HG03378 (cell line): ENCODE results near the gene MAPKAP1.
A peak's percentile ranks its signal among the peaks of the same experiment; 100 is the strongest.

Experiments used
- ATAC-seq: cut with Tn5 transposase; IDR thresholded peaks from one replicate; pipeline ENCODE4 v1.9.1; 2021; ENCODE audit warnings: mild to moderate bottlenecking, moderate library complexity; ENCODE audit not compliant: unreplicated experiment

Gene MAPKAP1

GRCh38 chr9:125464591-125465385 is 242.2 kb downstream of the MAPKAP1 start:
- no peak for ATAC-seq

DNA sequence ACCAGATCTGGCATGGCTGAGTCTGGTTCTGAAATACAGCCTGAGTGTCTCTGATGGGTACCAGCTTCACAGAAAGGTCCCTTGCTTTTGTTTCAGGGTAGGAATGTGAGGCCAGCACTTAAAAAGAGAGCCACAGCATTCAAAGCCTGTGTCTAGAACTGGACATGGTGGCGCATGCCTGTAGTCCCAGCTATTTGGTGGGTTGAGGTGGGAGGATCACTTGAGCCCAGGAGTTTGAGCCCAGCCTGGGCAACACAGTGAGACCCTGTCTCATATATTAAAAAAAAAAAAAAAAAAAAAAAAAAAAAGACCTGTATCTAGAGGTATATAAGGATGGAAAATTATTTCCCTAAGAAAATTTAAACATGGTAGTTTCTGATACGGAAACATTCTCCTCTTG is 243.1 kb downstream of the MAPKAP1 start:
- ATAC-seq = no peak

- no peak for ATAC-seq
Observed at GRCh38 chr9:125462861-125463291, 244.1 kb downstream of the MAPKAP1 start.

DNA sequence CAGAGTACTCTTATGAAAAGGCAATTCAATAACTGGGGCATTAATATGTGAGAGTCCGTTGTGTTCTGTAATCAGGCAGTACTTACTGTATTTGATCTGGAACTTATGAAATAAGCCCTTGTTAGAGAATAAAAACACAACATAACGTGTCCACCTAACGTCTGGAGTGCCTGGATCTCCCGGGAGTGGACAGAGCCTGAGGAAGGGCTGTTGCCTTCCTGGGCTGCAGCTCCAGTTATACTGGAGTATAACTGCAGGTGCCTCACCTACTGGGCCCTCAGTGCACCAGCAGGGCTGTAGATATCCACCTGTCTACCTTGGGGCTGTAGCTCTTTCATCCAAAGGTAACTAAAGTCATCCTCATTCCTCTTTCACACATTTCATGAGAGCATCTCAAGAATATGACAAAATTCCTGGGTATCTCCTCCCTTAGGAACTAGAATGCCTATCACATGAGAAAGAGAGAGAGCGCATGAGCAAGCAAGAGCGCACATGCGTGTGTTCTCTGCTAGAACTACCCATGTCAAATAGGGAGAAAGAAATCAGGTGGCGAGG is 245.3 kb downstream of the MAPKAP1 start:
- ATAC-seq = no peak

- ATAC-seq = no peak
Observed at GRCh38 chr9:125460883-125461635, 245.9 kb downstream of the MAPKAP1 start.

GRCh38 chr9:125460346-125460745 is 246.7 kb downstream of the MAPKAP1 start:
- no peak for ATAC-seq

DNA sequence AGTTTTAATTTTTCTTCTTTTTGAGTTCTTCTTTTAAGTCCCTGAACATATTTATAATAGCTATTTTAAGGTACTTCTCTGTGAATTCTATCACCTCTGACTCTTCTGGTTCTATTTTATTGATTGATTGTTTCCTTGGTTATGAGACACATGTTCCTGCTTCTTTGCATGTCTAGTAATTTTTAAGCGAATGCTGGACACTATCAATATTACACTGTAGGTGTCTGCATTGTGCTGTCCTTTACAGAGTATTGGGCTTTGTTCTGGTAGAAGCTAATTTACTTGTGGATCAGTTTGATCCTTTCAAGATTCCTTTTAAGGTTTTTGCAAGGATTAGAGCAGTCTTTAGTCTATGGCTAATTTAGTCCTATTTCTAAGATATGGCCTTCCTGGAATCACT is 249.7 kb downstream of the MAPKAP1 start:
- no peak for ATAC-seq

DNA sequence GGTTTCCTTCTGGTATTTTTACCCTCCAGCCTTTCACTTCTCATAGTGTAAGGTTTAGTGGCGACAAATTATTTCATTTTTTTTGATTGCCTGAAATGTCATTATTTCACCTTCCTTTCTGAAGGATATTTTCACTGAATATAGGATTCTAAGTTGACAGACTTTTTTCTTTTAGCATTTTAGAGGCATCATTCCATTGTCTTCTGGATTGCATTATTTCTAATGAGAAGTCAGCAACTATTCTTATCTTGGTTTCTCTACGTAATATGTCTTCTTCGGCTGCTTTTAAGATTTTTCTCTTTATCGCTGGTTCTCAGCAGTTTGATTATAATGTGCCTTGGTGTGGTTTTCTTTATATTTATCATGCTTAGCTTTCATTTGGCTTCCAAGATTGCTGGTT is 251.1 kb downstream of the MAPKAP1 start:
- ATAC-seq = no peak

DNA sequence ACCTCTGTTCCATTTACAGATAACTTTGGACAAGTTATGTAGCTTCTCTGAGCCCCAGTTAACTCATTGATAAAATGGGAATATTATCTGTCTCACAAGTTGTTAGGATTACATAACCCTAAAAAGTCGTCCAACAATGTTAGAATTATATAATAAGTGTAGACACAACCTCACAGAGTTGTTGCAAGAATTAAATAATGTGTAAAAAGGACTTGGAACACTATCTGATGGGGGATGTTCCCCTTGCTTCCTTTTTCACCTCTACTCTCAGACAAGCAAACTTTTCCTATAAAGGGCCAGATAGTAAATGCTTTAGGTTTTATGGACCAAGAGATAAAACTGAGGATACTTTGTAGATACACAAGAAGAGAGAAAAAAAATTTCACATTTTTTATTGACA is 251.9 kb downstream of the MAPKAP1 start:
- no peak for ATAC-seq

DNA sequence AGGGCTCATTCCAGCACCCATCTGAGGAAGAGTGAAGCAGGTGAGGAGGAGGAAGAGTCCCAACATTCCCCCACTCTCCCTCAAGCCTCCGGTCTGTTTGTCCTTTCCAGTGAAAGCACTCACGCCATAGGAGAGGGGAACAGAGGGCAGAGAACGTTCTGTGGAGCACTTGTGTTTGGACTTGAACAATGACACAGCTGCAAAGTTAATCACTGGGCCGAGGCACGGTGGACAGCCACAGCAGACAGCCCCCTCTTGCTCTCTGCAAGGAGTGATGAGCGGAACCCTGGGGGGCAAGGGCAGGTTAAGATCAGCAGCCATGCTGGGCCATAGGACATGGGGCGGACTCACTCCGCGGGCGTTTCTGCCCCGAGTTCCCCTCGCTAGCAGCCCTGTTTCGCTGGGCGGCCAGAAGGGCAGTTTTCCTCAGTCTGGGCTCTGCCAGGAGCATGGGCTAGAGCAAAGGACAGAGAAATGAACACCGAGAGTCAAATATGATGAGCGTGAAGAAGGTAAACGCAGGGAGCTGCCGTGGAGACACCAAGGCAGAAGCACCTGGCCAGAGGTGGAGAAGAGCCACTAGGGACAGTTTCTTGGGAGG is 259.7 kb downstream of the MAPKAP1 start:
- ATAC-seq = no peak

GRCh38 chr9:125446561-125447094 is 260.4 kb downstream of the MAPKAP1 start:
- peak; percentile 96 for ATAC-seq

GRCh38 chr9:125444956-125445506 is 262.0 kb downstream of the MAPKAP1 start:
- no peak for ATAC-seq

DNA sequence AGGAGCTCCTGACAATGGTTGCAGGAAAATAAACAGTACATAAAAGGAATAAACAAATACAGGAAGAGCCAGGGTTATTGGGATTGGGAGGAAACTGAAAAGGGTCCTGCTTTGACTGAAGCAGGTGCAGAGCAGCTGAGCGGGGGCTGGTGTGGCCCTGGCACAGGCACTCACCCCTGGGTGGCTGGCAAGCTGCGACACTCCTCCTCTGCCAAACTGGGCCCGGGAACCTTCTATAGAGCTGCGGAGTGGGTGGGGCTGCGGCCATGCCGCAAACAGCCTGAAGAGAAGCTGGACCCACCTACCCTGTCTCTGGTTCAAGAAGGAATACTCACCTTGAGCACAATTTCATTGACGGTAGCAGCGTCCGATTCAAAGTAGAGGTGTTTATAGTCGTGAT is 262.8 kb downstream of the MAPKAP1 start:
- ATAC-seq = no peak

- no peak for ATAC-seq
Observed at GRCh38 chr9:125443367-125443766, 263.6 kb downstream of the MAPKAP1 start.

DNA sequence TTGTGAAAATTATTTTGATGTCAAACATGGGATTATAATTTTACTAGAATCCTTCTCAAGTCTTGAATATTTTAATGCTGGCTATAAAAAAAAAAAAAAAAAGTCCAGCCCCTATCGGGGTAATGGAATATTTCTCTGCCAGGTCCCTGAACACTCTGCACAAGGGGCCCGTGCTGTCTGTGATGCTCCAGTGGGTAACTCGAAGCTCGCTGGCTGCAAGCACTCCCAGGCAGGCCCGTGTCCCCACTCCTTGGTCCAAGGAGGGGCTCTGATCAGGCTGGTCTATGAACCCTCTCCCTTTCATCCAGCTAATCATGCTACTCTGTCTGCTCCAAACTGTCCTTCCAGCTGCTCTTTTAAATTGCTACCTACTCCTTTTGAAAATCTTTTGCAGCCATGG is 264.6 kb downstream of the MAPKAP1 start:
- no peak for ATAC-seq

GRCh38 chr9:125440411-125440810 is 266.6 kb downstream of the MAPKAP1 start:
- ATAC-seq = no peak

DNA sequence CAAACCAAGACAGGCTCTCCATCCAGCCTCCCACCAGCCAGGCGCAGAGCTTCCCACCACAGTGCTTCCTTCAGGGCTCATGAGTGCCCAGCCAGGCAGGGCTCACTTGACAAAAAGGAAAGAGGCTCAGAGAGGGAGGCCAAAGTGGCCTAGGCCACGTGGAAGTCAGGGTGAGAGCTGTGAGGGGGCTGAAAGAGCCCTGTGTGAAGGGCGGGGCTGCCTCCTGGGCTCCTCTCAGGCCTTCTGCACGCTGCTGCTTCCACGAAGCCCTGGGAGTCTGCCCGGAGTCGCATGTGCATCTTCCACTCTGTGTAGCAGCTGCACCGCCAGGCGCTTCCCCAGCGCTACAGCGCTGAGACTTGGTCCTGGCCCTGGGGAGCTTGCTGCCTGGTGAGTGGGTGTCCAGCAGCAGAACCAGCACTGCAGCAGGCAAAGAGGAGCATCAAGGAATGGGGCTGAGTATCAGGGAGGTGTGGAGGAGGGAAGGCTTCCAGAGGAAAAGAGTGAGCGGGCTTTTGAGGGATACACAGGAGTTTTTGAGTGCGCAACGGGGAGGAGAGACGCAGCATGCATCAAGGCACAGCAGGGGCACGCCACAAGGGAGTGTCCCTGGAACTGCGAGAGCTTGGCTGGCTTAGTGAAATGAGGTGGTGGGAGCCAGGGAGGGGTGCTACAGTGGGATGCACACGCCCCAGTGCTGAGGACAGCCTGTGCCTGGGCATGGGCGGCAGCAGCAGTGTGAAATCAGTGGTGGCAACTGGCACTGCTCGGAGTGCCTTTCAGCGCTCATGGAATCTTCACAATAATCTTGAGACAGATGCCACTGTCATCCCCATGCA is 267.4 kb downstream of the MAPKAP1 start:
- no peak for ATAC-seq

GRCh38 chr9:125438506-125439433 is 268.2 kb downstream of the MAPKAP1 start:
- no peak for ATAC-seq

DNA sequence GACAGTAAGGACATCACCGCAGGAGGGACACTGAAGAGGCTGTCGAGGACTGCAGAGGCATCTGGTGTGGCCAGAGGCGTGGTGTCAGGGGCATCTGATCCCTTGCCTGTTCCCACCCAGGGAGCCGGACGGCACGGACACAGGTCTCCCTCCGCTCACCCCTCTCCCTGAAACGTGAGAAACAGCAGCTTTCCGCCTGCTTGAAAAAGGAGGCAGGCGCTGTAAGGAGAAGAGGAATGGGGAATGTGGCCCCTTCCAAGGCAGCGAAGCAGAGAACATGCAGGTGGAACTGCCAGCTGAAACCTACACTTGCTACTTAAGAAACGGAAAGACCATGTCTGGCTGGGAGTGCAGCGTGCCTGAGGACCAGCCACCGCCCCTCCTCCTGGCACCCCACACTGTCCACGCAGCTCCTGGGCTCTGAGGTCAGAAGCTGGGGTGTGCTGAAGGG is 269.2 kb downstream of the MAPKAP1 start:
- ATAC-seq = no peak
